Panc1 (cell line): Measurements from ENCODE around the gene NDEL1. TPM values are rescaled to one million over a fixed set of nuclear protein-coding genes. Genes with fewer than 3 reads are reported as not detected.

Source experiments
- ATAC-seq: fragments of 200-7000 bp; cut with Tn5 transposase; 2 replicates; pipeline ENCODE4 v1.9.1; 2020; ENCODE audit warnings: mild to moderate bottlenecking, moderate library complexity
- BruUV-seq: library from RNA; stranded (reverse); fragments of 400-500 nt; replicated peaks from 2 replicates; lab custom pipeline; 2021; lab: Mats Ljungman, UMichigan
- CTCF ChIA-PET: fragments of 300-600 bp; sonication (Branson Sonifier 250); formaldehyde crosslinking; loops from one replicate; lab custom pipeline; 2022; ENCODE audit warnings: antibody characterized with exemption; lab: Charles Lee
- POLR2A ChIA-PET: fragments of 300-600 bp; sonication (Branson Sonifier 250); formaldehyde crosslinking; loops from one replicate; lab custom pipeline; 2022; ENCODE audit warnings: antibody characterized with exemption; lab: Charles Lee
- DNase-seq: peaks from one replicate; pipeline ENCODE4 v3.0.0-alpha.2; 2010; ENCODE audit warnings: low read depth, low spot score
- H3K27ac ChIP-seq: 2 replicates; pipeline ENCODE4 v1.5.1; 2011; ENCODE audit warnings: mild to moderate bottlenecking, low read length, inconsistent platforms
- H3K27me3 ChIP-seq: fragments of 200-500 bp; sonication (Bioruptor generic); 2 replicates; pipeline ENCODE4 v1.6.0; 2014; ENCODE audit warnings: low read length, inconsistent platforms; ENCODE audit not compliant: control insufficient read depth, insufficient read depth
- H3K36me3 ChIP-seq: fragments of 200-500 bp; sonication (Bioruptor generic); 2 replicates; pipeline ENCODE4 v1.5.1; 2014; ENCODE audit warnings: inconsistent platforms, mild to moderate bottlenecking, low read length, moderate library complexity; ENCODE audit not compliant: control insufficient read depth, insufficient read depth
- H3K4me1 ChIP-seq: 2 replicates; pipeline ENCODE4 v1.5.1; 2011; ENCODE audit warnings: inconsistent platforms, mild to moderate bottlenecking, low read length, moderate library complexity; ENCODE audit not compliant: control insufficient read depth, insufficient read depth
- H3K4me3 ChIP-seq, 2 experiments: 2 replicates each; pipeline ENCODE4 v1.5.1; 2011 to 2012; ENCODE audit warnings: low read depth in 2 of 2, low read length in 2 of 2, mild to moderate bottlenecking in 2 of 2, inconsistent platforms in 1 of 2, moderate library complexity in 1 of 2
- H3K9me3 ChIP-seq: fragments of 200-500 bp; sonication (Bioruptor generic); 2 replicates; pipeline ENCODE4 v1.5.1; 2014; ENCODE audit warnings: low read depth, mild to moderate bottlenecking, inconsistent platforms, low read length, moderate library complexity; ENCODE audit not compliant: control insufficient read depth, insufficient read depth
- CTCF ChIP-seq: fragments of 450-650 bp; IDR thresholded peaks from 2 replicates; pipeline ENCODE4 v1.5.1; 2017; ENCODE audit warnings: mild to moderate bottlenecking
- POLR2AphosphoS5 ChIP-seq: IDR thresholded peaks from 2 replicates; pipeline ENCODE4 v1.6.1; 2012; ENCODE audit warnings: mild to moderate bottlenecking, low read depth, low read length, moderate library complexity
- REST ChIP-seq, 2 experiments: IDR thresholded peaks; 2 replicates each; pipeline ENCODE4 v1.6.1; 2011 to 2012; ENCODE audit warnings: low read depth in 2 of 2, control low read depth in 1 of 2, low read length in 1 of 2, mild to moderate bottlenecking in 1 of 2, moderate library complexity in 1 of 2; ENCODE audit not compliant: insufficient read depth in 1 of 2
- SIN3A ChIP-seq: IDR thresholded peaks from 2 replicates; pipeline ENCODE4 v1.6.1; 2012; ENCODE audit warnings: low read depth, mild to moderate bottlenecking, low read length, moderate library complexity, borderline replicate concordance; ENCODE audit not compliant: insufficient read depth
- TCF7L2 ChIP-seq: IDR thresholded peaks from 2 replicates; pipeline ENCODE4 v1.6.1; 2011; ENCODE audit warnings: mild to moderate bottlenecking, low read depth, low read length, inconsistent platforms
- in situ Hi-C: cut with HindIII; loops from 2 replicates; pipeline ENCODE4 v1.10.0; 2016; ENCODE audit warnings: low sequenced_read_pairs, low pct_unique_long_range_greater_than_20kb
- intact Hi-C: fragments of 100-400 bp; cut with micrococcal nuclease; formaldehyde crosslinking; loops from one replicate; pipeline ENCODE4 v1.10.0; 2022; ENCODE audit not compliant: unreplicated experiment
- total RNA-seq: library from RNA; stranded (reverse); gene quantifications from one replicate; pipeline ENCODE4 v1.2.1, GENCODE V29; 2021; ENCODE audit not compliant: unreplicated experiment

The NDEL1 gene
- total RNA-seq, 1 experiment from 2014 or later = 44.8 TPM

- H3K27ac ChIP-seq = no peak overlapping the region
- DNase-seq = peak; percentile 25
- H3K27me3 ChIP-seq = no peaks in the 10 kb centered on the region
- H3K9me3 ChIP-seq = no peaks in the 10 kb centered on the region
- in situ Hi-C loops (no loop called here), intact Hi-C loops (no loop called here)
- ATAC-seq = peak; percentile 68
- no TSS peak for BruUV-seq
- POLR2A ChIA-PET = no interaction called here
- no peak overlapping the region for H3K4me3 ChIP-seq
- TF ChIP-seq REST (IDR thresholded peaks at IDR 0.05; ENCODE audit: insufficient read depth in 1 of 2, low read depth in 2 of 2, low read length in 1 of 2) (no peak), SIN3A (no peak), CTCF (no peak), TCF7L2 (no peak), POLR2AphosphoS5 (no peak)
- H3K4me1 ChIP-seq = no peaks in the 10 kb centered on the region
- no peaks in the 10 kb centered on the region for H3K36me3 ChIP-seq
- CTCF ChIA-PET = no interaction called here
Observed at GRCh38 chr17:8488901-8489300, 53.2 kb downstream of the NDEL1 start.

- no peak overlapping the region for H3K27ac ChIP-seq
- in situ Hi-C loops (no loop called here), intact Hi-C loops (no loop called here)
- TF ChIP-seq CTCF = no peak
- TF ChIP-seq POLR2AphosphoS5 = no peak
- no peak for TF ChIP-seq REST (IDR thresholded peaks at IDR 0.05; ENCODE audit: insufficient read depth in 1 of 2, low read depth in 2 of 2, low read length in 1 of 2)
- no peak for TF ChIP-seq SIN3A
- no peak for TF ChIP-seq TCF7L2
- H3K36me3 ChIP-seq = no peaks in the 10 kb centered on the region
- ChIA-PET POLR2A (no interaction called here), CTCF (no interaction called here)
- no peaks in the 10 kb centered on the region for H3K4me1 ChIP-seq
- BruUV-seq = no TSS peak
- no peak overlapping the region for H3K4me3 ChIP-seq
- DNase-seq (no peak), ATAC-seq (no peak)
- H3K9me3 ChIP-seq = no peaks in the 10 kb centered on the region
- H3K27me3 ChIP-seq = no peaks in the 10 kb centered on the region
Observed at GRCh38 chr17:8489841-8490240, 54.2 kb downstream of the NDEL1 start.
